H1 (cell line): ENCODE results near the gene RTEL1. TPM values are rescaled to one million over a fixed set of nuclear protein-coding genes. Genes with fewer than 3 reads are reported as not detected.

ENCODE experiments used
- ATF2 ChIP-seq: IDR thresholded peaks from 2 replicates; pipeline ENCODE4 v1.6.1; 2012; ENCODE audit warnings: low read length, inconsistent platforms
- POLR2AphosphoS5 ChIP-seq: IDR thresholded peaks from 2 replicates; pipeline ENCODE4 v1.6.1; 2011; ENCODE audit warnings: low read depth, low read length
- polyA plus RNA-seq, 7 experiments: library from polyadenylated mRNA; depleted of rRNA in 3 of 7; stranded (reverse) in 5 of 7; unstranded in 2 of 7; fragments of >200 nt in 5 of 7; fragments of 200-250 nt in 2 of 7; gene quantifications; 1 replicate in 5 of 7; 2 replicates in 1 of 7; 4 replicates in 1 of 7; pipeline versions ENCODE4 v1.2.1 to v1.2.3, GENCODE V29; 2011 to 2013; ENCODE audit warnings: missing spikeins in 2 of 7, mixed read lengths in 2 of 7
- total RNA-seq: library from RNA; stranded (reverse); fragmentation: NEBNext Ultra II Directional; extraction: Animal tissue kit (Norgen Biotek cat#: 25700); gene quantifications from 2 replicates; pipeline ENCODE4 v1.2.1, GENCODE V29; 2021

RTEL1 gene
- total and polyA plus RNA-seq, 2 of the 8 experiments (the other 6 are each of a cell fraction or from before 2014, with no cell fraction given): 16.2 to 37.1 TPM

- TF ChIP-seq ATF2 (no peak), POLR2AphosphoS5 (no peak; the same call in 1 of the 2 replicates)
These were observed 32.1 kb downstream of the RTEL1 start (continued) for GRCh38 chr20:63690003-63690897.
